ENCODE data around the gene SPRY2.
A peak's percentile ranks its signal among the peaks of the same experiment; 100 is the strongest.

Gene SPRY2, protein sequence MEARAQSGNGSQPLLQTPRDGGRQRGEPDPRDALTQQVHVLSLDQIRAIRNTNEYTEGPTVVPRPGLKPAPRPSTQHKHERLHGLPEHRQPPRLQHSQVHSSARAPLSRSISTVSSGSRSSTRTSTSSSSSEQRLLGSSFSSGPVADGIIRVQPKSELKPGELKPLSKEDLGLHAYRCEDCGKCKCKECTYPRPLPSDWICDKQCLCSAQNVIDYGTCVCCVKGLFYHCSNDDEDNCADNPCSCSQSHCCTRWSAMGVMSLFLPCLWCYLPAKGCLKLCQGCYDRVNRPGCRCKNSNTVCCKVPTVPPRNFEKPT

DNA sequence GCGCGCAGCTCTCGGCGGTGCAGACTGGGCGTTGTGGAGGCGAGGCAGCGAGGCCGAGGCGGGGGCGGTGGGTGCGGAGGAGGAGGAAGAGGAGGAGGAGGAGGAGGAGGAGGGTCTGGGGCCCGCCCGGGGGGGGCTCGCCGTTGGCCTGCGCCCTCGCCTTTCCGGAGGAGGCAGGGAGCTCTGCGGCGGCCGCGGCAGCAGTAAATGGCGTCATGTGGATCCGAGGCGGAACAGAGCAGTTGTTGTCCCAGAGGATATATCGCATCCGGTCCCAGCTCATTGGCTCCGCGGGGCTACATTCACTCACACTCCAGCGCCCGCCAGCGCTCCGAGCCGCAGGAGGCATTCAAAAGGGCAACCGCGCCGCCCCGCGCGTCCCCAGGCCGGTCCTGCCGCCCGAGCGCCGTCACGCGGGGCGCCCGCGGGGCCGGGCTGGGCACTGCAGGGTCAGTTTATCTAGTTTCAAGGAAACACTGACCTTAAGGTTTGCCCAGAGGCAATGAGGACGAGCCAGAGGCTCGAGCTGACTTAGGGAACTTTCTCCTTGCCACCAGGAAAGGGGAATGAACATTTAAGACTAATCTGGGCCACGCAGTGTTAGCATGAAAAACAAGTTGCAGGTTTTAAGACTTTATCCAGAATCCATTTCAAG, at the start of gene SPRY2:
Gene SPRY2 (minus strand): TSS at position 26 of the 655 bp plus-strand sequence. CDS start 3,421 bp downstream, outside the sequence.
- DNase-seq (ENCODE audit: extremely low spot score): peak; percentile 95
- ChIA-PET POLR2A (interaction anchor here (0.6 to 4.4 kb wide), 72 partner anchors 9 to 938 kb away, joined by 3 to 46 read pairs (median 4); no protein-coding TSS in a partner anchor), CTCF (interaction anchor here (0.6 to 2.3 kb wide), 7 partner anchors 85 to 914 kb away, joined by 3 to 13 read pairs (median 3); no protein-coding TSS in a partner anchor)
- TF ChIP-seq L3MBTL2 (conservative IDR thresholded peaks at IDR 0.05) (peak; percentile 76; the same call in 1 of the 2 replicates), FOXK2 (IDR thresholded peaks at IDR 0.05) (no peak), LEF1 (IDR thresholded peaks at IDR 0.05; ENCODE audit: borderline replicate concordance) (peak; percentile 88; the same call in 1 of the 2 replicates)
- TF ChIP-seq, protein P1, sequence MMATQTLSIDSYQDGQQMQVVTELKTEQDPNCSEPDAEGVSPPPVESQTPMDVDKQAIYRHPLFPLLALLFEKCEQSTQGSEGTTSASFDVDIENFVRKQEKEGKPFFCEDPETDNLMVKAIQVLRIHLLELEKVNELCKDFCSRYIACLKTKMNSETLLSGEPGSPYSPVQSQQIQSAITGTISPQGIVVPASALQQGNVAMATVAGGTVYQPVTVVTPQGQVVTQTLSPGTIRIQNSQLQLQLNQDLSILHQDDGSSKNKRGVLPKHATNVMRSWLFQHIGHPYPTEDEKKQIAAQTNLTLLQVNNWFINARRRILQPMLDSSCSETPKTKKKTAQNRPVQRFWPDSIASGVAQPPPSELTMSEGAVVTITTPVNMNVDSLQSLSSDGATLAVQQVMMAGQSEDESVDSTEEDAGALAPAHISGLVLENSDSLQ (IDR thresholded peaks at IDR 0.05): no peak

DNA sequence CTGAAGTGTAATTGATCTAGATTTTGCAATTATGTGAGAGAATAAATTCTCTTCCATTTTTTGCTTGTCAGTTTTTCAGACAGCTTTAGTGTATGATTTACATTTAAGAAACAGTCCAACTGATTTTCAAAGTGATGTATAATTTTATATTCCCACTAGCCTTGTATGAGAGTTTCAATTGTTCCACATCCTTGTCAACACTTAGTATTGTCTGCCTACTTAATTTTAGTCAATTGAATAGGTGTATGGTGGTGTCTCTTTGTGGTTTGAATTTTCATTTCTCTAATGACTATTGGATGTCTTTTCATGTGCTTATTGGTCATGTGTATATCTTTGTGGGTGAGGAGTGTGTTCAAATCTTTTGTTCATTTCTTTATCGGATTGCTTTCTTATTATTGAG, 49.4 kb upstream of the SPRY2 start:
- POLR2A ChIA-PET: no interaction called here
- DNase-seq (ENCODE audit: extremely low spot score): no peak
- CTCF ChIA-PET: no interaction called here
- TF ChIP-seq FOXA1 (IDR thresholded peaks at IDR 0.05) (no peak), FOXM1 (IDR thresholded peaks at IDR 0.05; ENCODE audit: borderline replicate concordance) (no peak), LEF1 (IDR thresholded peaks at IDR 0.05; ENCODE audit: borderline replicate concordance) (no peak), HDGF (IDR thresholded peaks at IDR 0.05; ENCODE audit: borderline replicate concordance) (no peak), L3MBTL2 (conservative IDR thresholded peaks at IDR 0.05) (no peak), SUZ12 (IDR thresholded peaks at IDR 0.05) (no peak), SP1 (IDR thresholded peaks at IDR 0.05) (no peak), NFRKB (IDR thresholded peaks at IDR 0.05) (no peak)
- TF ChIP-seq, protein P1 (IDR thresholded peaks at IDR 0.05): no peak

DNA sequence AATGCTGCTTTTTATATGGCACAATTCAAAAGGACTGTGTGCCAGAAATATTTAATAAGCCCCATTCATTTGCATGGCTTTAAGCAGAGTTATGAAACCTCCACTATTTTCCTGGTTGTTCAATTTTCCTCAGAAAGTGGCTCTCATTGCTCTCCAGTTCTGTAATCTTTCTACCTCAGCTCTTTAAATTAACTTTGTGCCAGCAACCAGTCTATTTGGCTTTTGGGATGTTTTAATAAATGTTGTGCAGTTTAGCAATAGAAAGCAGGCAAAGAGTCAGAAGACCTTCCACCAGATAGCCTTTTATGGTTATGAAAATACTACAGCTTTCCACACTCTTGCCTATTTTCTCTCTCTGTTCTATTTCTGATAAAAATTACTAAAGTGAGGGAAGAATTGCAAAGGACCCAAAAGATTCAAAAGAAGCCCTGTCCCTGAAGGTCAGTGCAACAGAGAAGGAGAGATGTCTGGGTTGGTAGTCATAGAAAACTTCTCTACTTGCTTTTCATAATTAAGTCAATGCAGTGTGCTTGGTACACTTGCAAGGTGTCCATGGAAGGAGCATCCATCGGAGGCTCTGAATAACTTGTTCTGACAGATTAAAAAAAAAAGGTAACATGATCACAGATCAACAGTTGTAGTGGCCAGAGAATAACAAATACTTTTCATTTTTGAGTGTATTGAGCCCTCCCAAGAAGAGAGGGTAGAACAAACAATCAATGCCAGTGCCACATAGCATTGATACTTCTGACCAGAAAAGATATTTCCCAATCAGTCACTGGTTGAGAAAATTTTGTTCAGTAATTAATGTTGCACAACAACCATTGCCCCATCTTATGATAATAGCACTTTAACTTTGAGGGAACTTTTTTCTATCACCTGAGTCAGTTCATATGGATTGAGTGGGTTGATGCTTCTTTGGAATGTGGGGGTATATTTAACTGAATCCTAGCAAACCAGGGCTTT, 48.4 kb upstream of the SPRY2 start:
- TF ChIP-seq FOXK2 (IDR thresholded peaks at IDR 0.05) (no peak), NFRKB (IDR thresholded peaks at IDR 0.05) (no peak), SP1 (IDR thresholded peaks at IDR 0.05) (no peak), ELF4 (IDR thresholded peaks at IDR 0.05) (no peak), FOXM1 (IDR thresholded peaks at IDR 0.05; ENCODE audit: borderline replicate concordance) (no peak), ARNT (IDR thresholded peaks at IDR 0.05) (no peak), L3MBTL2 (conservative IDR thresholded peaks at IDR 0.05) (no peak), HDGF (IDR thresholded peaks at IDR 0.05; ENCODE audit: borderline replicate concordance) (no peak), TARDBP (IDR thresholded peaks at IDR 0.05) (no peak), FOXA1 (IDR thresholded peaks at IDR 0.05) (no peak), CTBP1 (IDR thresholded peaks at IDR 0.05; ENCODE audit: borderline replicate concordance) (no peak), SUZ12 (IDR thresholded peaks at IDR 0.05) (no peak), BHLHE40 (IDR thresholded peaks at IDR 0.05; ENCODE audit: borderline replicate concordance) (no peak), LEF1 (IDR thresholded peaks at IDR 0.05; ENCODE audit: borderline replicate concordance) (no peak), ZNF384 (IDR thresholded peaks at IDR 0.05) (no peak)
- no peak for DNase-seq (ENCODE audit: extremely low spot score)
- CTCF ChIA-PET: no interaction called here
- POLR2A ChIA-PET: no interaction called here

DNA sequence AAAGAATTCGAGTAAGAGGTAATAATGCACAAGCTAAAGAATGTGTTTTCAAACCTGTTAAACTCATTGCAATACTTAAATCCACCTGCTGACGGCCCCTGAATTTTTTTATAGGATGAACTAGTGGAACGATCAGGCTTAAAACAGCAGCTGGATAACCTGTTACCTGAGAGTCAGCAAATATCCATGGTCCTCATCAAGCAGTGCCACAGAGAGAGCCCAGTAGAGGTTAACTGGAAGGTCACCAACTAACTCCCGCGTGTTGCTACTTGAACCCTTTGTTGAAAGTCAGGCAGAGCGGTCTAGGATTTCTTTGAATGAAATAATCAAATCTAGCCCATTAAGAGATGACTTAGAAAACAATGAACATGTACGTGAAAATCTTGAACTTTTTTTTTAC, 47.6 kb upstream of the SPRY2 start:
- DNase-seq (ENCODE audit: extremely low spot score): no peak
- ChIA-PET POLR2A (no interaction called here), CTCF (no interaction called here)
- no peak for TF ChIP-seq FOXA1 (IDR thresholded peaks at IDR 0.05)
- no peak for TF ChIP-seq CTBP1 (IDR thresholded peaks at IDR 0.05; ENCODE audit: borderline replicate concordance)
- TF ChIP-seq TARDBP (IDR thresholded peaks at IDR 0.05): no peak
- TF ChIP-seq ELF4 (IDR thresholded peaks at IDR 0.05): no peak

DNA sequence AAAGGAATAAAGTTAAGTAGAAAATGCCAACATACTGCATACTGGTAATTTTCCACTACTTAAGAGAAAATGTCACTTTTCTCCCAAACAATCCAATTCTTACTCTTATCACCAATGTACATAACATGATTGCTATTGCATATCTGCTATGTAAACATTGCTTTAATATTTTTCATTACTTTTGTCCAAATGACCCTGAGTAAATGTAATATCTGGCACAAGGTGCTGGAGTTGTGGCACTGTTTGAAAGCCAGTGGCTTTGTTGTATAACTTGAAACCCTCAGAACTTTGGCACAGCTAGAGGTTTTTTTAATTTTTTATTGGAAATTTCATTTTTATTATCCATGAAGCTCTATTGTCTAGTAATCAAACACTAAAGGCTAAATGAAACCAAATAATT, 45.7 kb upstream of the SPRY2 start:
- TF ChIP-seq CTBP1 (IDR thresholded peaks at IDR 0.05; ENCODE audit: borderline replicate concordance) (no peak), BHLHE40 (IDR thresholded peaks at IDR 0.05; ENCODE audit: borderline replicate concordance) (no peak), ELF4 (IDR thresholded peaks at IDR 0.05) (no peak), HDGF (IDR thresholded peaks at IDR 0.05; ENCODE audit: borderline replicate concordance) (no peak), L3MBTL2 (conservative IDR thresholded peaks at IDR 0.05) (no peak), ZNF384 (IDR thresholded peaks at IDR 0.05) (no peak), SP1 (IDR thresholded peaks at IDR 0.05) (no peak), LEF1 (IDR thresholded peaks at IDR 0.05; ENCODE audit: borderline replicate concordance) (no peak), FOXK2 (IDR thresholded peaks at IDR 0.05) (no peak), ARNT (IDR thresholded peaks at IDR 0.05) (no peak), FOXA1 (IDR thresholded peaks at IDR 0.05) (no peak), NFRKB (IDR thresholded peaks at IDR 0.05) (no peak), FOXM1 (IDR thresholded peaks at IDR 0.05; ENCODE audit: borderline replicate concordance) (no peak)
- TF ChIP-seq, protein P1 (IDR thresholded peaks at IDR 0.05): no peak
- DNase-seq (ENCODE audit: extremely low spot score): no peak
- POLR2A ChIA-PET: no interaction called here
- CTCF ChIA-PET: no interaction called here

Measured in HEK293T (cell line).